HCT116 (cell line): ENCODE data around the gene CA12.

Experiments
- CEBPB ChIP-seq: IDR thresholded peaks from 2 replicates; pipeline ENCODE4 v1.6.1; 2012; ENCODE audit warnings: low read depth
- CTCF ChIP-seq, 3 experiments: fragments of 200-600 bp in 1 of 3; sonication (generic) in 1 of 3; IDR thresholded peaks in 2 of 3; conservative IDR thresholded peaks in 1 of 3; 2 replicates each; pipeline ENCODE4 v1.5.1; 2012 to 2017; ENCODE audit warnings: low read depth in 2 of 3, low read length in 2 of 3, antibody characterized with exemption in 1 of 3, borderline replicate concordance in 1 of 3, control low read depth in 1 of 3, mild to moderate bottlenecking in 1 of 3, mixed read lengths in 1 of 3, mixed run types in 1 of 3, moderate library complexity in 1 of 3; ENCODE audit not compliant: insufficient read depth in 1 of 3
- EGR1 ChIP-seq: IDR thresholded peaks from 2 replicates; pipeline ENCODE4 v1.6.1; 2012; ENCODE audit warnings: low read depth
- EZH2 ChIP-seq: fragments of 200-600 bp; sonication (generic); IDR thresholded peaks from 2 replicates; pipeline ENCODE4 v1.6.1; 2017; ENCODE audit warnings: antibody characterized with exemption, mixed run types
- JUND ChIP-seq: IDR thresholded peaks from 2 replicates; pipeline ENCODE4 v1.6.1; 2012
- MAX ChIP-seq: IDR thresholded peaks from 2 replicates; pipeline ENCODE4 v1.6.1; 2012
- POLR2A ChIP-seq: IDR thresholded peaks from 2 replicates; pipeline ENCODE4 v1.7.0; 2011; ENCODE audit warnings: borderline replicate concordance; ENCODE audit not compliant: insufficient read depth, insufficient read length; ENCODE audit errors: extremely low read depth
- POLR2AphosphoS5 ChIP-seq: IDR thresholded peaks from 2 replicates; pipeline ENCODE4 v1.6.1; 2011; ENCODE audit warnings: mild to moderate bottlenecking, low read depth, low read length, moderate library complexity
- RAD21 ChIP-seq: IDR thresholded peaks from 2 replicates; pipeline ENCODE4 v1.6.1; 2012; ENCODE audit warnings: low read depth, mild to moderate bottlenecking
- REST ChIP-seq: IDR thresholded peaks from 2 replicates; pipeline ENCODE4 v1.6.1; 2012; ENCODE audit warnings: low read depth
- SRF ChIP-seq: IDR thresholded peaks from 2 replicates; pipeline ENCODE4 v1.6.1; 2012; ENCODE audit warnings: low read depth
- TCF7L2 ChIP-seq: IDR thresholded peaks from 2 replicates; pipeline ENCODE4 v1.7.0; 2011; ENCODE audit warnings: borderline replicate concordance, inconsistent platforms; ENCODE audit not compliant: insufficient read depth, insufficient read length; ENCODE audit errors: extremely low read depth
- YY1 ChIP-seq: IDR thresholded peaks from 2 replicates; pipeline ENCODE4 v1.6.1; 2011; ENCODE audit warnings: low read length, low read depth, moderate library complexity, mild to moderate bottlenecking; ENCODE audit not compliant: insufficient replicate concordance; ENCODE audit errors: extremely low read depth
- ZNF274 ChIP-seq: fragments of 200-500 bp; sonication (Bioruptor generic); IDR thresholded peaks from 2 replicates; pipeline ENCODE4 v1.6.1; 2014; ENCODE audit warnings: mild to moderate bottlenecking, low read depth, low read length, inconsistent platforms

- TF ChIP-seq ZNF274 (no peak), POLR2A (no peak), CTCF (IDR thresholded peaks at IDR 0.05 in 2 of 3, conservative IDR thresholded peaks at IDR 0.05 in 1 of 3; ENCODE audit: borderline replicate concordance in 1 of 3, insufficient read depth in 1 of 3, low read depth in 2 of 3, low read length in 2 of 3) (0 out of 6 replicates have a peak, but pooled peaks of 1 of the 3 experiments have one; percentile 8), REST (no peak), POLR2AphosphoS5 (no peak), EZH2 (no peak), SRF (no peak), MAX (no peak), EGR1 (no peak), CEBPB (no peak), RAD21 (no peak), TCF7L2 (no peak), JUND (no peak), YY1 (no peak)
Measured at GRCh38 chr15:63420333-63420747, 38.7 kb upstream of the CA12 start.
